GM10847 (cell line): ENCODE data around the gene SPECC1L.

Experiments used
- POLR2A ChIP-seq: IDR thresholded peaks from 2 replicates; pipeline ENCODE4 v1.6.1; 2011; ENCODE audit not compliant: insufficient read length; ENCODE audit errors: extremely low read depth

Gene SPECC1L

DNA sequence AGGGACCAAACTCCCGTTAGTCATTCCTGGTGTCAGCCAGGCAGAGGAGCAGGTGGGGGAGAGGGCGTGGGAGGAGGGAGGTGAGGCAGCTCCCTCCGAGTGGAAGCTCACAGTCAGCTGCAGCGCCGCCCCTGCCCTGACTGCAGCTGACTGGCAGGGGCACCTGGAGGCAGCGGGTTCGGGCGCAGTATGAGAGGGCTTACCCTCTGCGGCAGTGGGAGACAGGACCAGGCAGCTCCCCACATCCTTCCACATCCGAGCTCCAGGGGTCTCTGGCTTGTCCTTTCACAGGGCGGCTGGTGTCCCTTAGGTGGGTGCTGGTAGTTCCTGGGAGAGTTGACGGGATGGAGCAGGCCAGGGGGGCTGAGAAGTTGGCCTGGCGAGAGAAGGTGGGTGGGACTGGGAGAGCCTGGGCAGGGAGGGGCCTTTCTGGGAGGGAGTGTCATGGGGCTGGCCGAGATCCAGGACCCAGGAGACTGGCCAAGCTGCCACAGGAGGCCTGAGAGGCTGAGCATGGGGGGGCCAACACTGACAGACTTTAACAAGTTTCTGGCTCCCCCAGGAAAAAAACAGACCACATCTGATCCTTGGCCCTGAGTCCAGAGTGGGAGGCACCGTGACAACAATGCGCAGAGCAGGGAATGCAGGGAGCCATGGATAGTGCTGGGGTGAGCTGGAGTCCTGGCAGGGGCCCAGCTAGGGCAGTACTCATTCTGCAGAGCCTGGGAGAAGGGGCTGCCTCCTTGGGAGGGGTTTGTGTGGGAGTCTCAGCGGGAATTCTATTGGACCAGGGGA lies 161.6 kb downstream of the SPECC1L start:
- TF ChIP-seq POLR2A, result no peak

DNA sequence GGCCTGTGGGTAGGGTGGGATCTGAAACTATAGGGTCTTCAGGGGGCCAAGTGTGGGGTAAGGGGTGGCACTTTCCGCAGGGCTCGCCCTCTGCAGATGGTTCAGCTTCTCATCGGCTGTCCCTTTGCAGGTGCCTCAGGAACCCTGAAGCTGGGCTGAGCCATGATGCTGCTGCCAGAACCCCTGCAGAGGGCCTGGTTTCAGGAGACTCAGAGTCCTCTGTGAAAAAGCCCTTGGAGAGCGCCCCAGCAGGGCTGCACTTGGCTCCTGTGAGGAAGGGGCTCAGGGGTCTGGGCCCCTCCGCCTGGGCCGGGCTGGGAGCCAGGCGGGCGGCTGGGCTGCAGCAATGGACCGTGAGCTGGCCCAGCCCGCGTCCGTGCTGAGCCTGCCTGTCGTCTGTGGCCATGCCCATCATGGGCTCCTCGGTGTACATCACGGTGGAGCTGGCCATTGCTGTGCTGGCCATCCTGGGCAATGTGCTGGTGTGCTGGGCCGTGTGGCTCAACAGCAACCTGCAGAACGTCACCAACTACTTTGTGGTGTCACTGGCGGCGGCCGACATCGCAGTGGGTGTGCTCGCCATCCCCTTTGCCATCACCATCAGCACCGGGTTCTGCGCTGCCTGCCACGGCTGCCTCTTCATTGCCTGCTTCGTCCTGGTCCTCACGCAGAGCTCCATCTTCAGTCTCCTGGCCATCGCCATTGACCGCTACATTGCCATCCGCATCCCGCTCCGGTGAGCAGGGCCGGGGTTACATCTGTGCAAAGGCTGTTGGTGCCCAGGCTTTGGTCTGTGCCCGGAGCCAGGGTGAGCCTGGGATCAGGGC lies 162.6 kb downstream of the SPECC1L start:
- no peak for TF ChIP-seq POLR2A

DNA sequence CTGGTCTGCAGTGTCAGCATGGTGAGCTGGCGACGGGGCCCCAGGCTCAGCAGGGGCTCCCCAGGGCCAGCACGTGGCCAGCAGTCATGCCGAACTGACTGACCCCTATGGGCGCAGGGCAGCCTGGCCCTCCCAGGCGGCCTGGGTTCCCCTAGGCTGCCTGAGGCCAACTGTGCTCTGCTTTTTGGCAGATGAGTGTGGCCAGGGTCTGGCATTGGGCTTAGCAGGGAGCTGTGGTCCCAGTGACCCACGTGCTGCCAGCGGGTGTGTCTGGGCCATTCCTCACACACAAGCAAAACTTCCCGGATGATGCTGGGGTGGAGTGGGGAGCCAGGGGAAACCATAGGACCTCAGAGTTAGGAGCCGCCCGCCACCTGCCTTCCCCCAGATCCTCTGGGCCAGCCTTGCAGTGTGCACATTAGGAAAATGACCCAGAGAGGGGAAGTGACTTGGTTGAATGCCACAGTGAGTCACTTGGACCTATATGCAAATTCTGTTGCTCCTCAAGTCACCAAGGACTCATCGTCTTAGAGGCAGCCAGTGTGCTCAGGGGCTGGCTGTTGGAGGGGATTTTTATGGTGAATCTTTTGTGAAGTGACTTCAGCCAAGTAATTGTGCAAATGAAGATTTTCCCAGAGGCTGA lies 163.3 kb downstream of the SPECC1L start:
- TF ChIP-seq POLR2A, result no peak

DNA sequence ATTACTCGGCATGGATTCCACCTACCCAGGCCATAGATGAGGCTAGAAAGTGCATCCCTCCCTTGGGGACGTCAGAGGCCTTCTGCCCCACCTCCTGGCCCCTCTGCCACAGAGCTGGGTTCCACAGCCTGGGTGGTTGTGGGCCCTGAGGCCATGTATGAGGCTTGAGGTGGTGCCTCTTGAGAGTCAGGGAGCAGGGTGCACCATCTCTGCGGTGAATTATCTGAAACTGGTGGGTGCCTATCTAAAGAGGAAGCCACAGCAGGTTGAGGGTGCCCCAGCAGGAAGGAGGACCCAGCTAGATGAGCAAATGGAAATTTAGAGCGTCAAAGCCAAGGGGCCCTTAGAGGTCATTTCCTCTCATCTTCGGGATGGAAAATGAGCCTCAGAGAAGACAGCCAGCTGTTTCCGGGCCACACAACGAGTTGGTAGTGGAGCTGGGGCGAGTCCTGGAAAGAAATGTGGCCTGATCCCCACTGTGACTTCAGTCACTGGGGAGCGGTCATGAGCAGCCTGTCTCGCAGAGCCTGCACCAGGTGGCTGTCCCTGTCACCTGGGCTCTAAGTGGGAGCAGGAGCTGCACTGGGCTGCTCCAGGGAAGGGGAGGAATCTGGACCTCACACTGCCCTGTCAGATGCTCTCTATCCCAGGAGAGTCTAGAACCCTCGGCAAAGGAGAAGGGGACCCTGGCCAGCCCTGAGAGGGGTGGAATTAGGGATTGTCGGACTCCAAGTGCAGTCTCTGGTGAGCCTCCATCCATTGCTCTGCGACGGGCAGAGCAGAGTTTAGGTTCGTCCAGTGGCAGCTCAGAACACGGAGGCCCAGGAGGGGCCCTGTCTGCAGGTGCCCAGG lies 164.1 kb downstream of the SPECC1L start:
- no peak for TF ChIP-seq POLR2A

DNA sequence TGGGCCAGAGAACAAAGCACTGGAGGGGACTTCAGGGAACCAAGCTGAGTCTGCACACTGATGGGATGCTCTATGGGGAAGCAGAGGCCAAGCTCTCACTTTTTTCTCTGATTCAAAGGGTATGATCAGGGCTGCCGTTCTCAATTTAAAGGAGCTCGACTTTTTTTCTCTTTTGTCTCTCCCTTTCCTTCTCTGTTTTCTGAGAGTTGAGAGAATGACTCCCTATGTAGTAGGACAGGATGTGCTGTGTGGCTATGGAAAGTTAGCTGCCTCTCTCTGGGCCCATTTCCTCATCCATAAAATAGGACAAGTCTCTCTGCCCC lies 164.7 kb downstream of the SPECC1L start:
- TF ChIP-seq POLR2A, result no peak

DNA sequence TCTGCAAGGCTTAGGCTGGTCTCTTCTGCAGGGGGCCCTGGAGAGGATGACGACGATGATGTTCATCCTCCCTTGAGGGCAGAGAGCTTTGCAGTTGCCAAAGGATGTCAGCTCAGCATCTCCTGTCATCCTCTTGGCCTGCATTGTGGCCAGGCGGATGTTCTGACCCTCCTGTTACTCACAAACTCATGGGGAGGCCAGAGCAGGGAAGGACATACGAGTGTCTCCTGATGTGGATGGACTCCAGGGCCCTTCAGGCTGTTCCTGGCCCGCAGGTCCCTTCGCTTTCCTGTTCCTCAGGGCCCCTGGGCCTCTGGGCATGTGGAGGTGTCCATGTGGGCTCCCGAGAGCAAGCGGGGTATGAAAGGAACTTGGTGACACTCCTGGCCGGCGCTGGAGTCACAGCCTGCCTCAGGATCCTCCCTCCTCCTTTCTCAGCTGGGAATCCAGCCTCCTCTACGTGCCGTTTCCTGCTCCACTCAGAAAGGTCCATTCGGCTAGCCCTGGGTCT lies 165.3 kb downstream of the SPECC1L start:
- no peak for TF ChIP-seq POLR2A

DNA sequence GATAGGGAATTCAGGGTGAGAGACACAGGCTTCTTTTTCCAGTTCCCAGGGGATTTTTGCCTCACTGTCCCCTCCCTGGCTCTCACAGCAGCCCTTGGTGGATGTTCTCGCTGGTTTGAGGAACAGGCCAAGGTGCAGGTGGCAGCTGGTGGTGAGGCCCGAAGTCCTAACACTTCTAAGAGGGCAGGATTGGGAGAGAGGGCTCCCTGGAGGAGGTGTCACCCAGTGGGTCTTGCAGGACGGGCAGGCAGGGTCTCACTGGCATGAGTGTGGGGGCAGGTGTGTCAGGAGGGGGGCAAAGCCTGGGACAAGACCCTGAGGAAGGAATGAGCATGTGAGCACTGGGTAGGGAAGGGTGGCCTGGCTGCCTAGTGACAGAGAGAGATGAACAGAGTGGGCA lies 165.9 kb downstream of the SPECC1L start:
- no peak for TF ChIP-seq POLR2A

DNA sequence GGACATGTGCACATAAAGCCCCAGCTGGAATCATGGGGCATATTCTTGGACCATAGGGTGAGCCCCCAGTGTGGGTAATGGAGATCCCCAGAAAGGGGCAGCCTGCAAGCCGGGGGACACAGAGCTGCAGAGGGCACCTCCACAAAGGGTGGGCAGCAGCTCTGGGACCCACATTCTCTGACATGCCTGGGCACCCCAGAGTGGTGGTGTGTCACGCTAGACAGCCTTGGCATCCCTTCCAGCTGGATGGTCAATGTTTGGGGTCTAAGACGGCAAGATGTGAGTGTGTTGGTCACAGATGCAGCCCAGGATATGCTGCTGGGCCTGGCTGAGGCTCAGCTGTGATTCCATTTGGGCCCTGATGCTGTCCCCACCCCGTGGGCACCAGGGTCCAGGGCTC lies 166.5 kb downstream of the SPECC1L start:
- TF ChIP-seq POLR2A, result no peak

DNA sequence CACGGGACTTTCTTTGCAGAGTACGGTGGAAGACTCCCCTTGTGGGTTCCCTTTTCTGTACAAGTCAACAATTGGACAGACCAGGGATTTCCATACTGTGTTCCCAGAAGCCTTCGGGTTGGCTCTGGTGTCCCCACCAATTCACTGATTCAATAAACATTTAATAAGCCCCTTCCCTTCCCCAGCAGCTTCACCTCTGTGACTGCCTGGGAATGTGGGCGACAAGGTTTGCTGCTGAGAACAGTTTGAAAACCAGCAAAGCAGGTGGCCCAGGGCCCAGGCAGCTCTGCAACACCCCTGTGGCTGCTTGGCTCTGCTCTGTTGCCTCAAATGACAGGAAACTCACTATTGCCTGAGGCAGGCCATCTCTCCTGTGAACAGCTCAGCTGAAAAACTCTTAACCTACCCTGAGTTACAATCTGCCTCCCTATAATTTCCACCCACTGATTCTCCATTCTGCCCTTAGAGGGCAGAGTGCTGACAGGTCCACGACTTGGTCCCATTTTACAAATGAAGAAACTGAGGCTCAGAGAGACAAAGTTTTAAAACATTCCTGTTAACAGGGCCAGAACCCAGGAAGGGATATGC lies 167.2 kb downstream of the SPECC1L start:
- TF ChIP-seq POLR2A, result no peak

DNA sequence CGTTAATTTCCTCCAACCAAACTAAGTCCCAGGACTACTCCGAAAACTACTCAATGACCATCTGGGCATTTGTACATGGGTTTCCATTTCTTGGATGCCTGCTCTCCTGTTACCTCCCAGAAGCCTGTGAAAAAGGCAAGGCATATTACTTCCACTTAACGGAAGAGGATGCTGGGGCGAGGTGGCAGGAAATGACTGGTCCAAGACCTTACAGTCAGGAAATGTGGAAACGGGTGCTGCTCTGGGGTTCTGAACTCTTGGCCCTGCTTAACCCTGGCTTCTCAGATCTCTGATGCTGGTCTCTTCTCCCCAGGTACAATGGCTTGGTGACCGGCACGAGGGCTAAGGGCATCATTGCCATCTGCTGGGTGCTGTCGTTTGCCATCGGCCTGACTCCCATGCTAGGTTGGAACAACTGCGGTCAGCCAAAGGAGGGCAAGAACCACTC lies 169.7 kb downstream of the SPECC1L start:
- no peak for TF ChIP-seq POLR2A

DNA sequence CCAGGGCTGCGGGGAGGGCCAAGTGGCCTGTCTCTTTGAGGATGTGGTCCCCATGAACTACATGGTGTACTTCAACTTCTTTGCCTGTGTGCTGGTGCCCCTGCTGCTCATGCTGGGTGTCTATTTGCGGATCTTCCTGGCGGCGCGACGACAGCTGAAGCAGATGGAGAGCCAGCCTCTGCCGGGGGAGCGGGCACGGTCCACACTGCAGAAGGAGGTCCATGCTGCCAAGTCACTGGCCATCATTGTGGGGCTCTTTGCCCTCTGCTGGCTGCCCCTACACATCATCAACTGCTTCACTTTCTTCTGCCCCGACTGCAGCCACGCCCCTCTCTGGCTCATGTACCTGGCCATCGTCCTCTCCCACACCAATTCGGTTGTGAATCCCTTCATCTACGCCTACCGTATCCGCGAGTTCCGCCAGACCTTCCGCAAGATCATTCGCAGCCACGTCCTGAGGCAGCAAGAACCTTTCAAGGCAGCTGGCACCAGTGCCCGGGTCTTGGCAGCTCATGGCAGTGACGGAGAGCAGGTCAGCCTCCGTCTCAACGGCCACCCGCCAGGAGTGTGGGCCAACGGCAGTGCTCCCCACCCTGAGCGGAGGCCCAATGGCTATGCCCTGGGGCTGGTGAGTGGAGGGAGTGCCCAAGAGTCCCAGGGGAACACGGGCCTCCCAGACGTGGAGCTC lies 170.2 kb downstream of the SPECC1L start:
- no peak for TF ChIP-seq POLR2A

DNA sequence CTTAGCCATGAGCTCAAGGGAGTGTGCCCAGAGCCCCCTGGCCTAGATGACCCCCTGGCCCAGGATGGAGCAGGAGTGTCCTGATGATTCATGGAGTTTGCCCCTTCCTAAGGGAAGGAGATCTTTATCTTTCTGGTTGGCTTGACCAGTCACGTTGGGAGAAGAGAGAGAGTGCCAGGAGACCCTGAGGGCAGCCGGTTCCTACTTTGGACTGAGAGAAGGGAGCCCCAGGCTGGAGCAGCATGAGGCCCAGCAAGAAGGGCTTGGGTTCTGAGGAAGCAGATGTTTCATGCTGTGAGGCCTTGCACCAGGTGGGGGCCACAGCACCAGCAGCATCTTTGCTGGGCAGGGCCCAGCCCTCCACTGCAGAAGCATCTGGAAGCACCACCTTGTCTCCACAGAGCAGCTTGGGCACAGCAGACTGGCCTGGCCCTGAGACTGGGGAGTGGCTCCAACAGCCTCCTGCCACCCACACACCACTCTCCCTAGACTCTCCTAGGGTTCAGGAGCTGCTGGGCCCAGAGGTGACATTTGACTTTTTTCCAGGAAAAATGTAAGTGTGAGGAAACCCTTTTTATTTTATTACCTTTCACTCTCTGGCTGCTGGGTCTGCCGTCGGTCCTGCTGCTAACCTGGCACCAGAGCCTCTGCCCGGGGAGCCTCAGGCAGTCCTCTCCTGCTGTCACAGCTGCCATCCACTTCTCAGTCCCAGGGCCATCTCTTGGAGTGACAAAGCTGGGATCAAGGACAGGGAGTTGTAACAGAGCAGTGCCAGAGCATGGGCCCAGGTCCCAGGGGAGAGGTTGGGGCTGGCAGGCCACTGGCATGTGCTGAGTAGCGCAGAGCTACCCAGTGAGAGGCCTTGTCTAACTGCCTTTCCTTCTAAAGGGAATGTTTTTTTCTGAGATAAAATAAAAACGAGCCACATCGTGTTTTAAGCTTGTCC lies 171.0 kb downstream of the SPECC1L start:
- no peak for TF ChIP-seq POLR2A

DNA sequence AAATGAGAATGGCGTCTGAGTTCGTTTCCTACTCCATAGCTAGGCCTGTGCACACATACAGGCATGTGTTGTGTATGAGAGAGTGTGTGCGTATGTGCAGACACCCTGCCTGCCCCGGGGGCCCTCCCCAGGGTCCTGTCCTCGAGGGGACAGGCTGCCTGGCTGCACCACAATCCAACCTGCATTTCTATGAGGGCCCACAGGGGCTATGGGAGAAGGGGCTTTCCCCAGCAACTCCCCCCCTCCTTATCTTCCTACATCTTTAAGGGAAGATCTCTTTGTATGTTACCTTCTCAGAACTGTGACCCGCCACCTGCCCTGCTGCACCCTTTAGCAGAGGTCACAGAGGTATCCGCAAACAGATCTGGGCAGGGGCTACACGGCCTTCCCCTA lies 171.7 kb downstream of the SPECC1L start:
- no peak for TF ChIP-seq POLR2A
